Measurements from ENCODE around the gene TNIK.
"Not testable (repeated sequence)": the region's sequence is repeated elsewhere in the genome, so short reads cannot be mapped to it uniquely, and the experiment has no call there.

TNIK gene

DNA sequence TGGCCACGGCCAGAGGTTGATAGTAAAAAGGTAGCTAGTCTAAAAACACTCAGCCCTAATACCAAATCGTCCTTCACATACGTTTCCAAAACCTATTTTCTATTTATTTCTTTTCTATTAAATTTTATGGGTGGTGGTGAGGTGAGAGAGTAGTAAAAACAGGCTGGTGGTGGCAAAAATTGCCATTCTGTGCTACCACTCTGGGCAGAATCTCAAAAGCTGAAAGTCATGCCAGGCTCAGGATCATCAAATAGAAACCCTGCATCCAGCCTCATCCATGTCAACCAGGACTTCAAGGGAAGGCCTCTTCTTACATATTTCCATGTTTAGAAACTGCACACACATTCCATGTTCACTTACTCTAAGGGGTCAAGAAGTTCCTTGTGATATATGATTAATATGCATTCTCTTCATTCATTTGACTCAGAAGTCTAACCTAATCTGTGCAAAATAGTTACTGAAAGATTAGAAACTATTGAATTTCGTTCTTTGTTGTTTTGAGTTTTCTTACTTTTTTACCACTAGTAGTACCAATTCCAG, 153.1 kb downstream of the TNIK start:
- no peak for DNase-seq (ENCODE audit: low spot score)
- in situ Hi-C loops (cut with MboI; ENCODE audit: low sequenced_read_pairs, unreplicated experiment), result no loop called here
- TF ChIP-seq CTCF (IDR thresholded peaks at IDR 0.05; ENCODE audit: borderline replicate concordance, control extremely low read depth, extremely low read depth, insufficient read depth, missing control alignments), result no peak

DNA sequence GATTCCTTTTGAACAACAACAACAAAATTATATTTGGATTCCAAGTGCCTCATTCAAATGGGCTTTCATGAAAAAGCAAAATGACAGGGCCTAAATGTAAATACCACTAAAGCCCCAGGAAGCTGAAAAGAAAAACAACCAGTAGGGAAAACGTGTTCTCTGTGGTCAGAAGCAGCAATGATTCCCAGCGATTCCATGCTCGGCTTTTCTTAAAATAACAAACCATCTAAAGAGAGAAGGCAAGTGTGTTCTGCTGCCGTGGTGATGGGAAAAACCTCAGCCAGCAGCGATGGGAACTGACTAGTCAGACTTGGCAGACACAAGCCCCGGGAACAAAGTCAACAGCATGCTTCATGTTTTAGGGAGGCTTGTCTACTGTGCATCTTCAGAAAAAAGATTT, 153.6 kb downstream of the TNIK start:
- no peak for DNase-seq (ENCODE audit: low spot score)
- TF ChIP-seq CTCF (IDR thresholded peaks at IDR 0.05; ENCODE audit: borderline replicate concordance, control extremely low read depth, extremely low read depth, insufficient read depth, missing control alignments), result no peak
- in situ Hi-C loops (cut with MboI; ENCODE audit: low sequenced_read_pairs, unreplicated experiment), result no loop called here

DNA sequence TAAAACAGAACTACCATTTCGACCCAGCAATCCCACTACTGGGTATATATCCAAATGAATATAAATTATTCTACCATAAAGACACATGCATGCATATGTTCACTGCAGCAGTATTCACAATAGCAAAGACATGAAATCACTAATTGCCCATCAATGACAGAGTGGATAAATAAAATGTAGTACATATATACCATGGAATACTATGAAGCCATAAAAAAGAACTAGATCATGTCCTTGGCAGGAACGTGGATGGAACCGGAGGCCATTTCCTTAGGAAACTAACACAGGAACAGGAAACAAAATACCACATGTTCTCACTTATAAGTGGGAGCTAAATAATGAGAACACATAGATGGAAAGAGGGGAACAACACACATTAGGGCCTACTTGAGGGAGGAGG, 154.4 kb downstream of the TNIK start:
- DNase-seq (ENCODE audit: low spot score); in situ Hi-C loops (cut with MboI; ENCODE audit: low sequenced_read_pairs, unreplicated experiment): not testable (repeated sequence)

GRCh38 chr3:171304498-171304897, 155.7 kb downstream of the TNIK start:
- DNase-seq (ENCODE audit: low spot score); in situ Hi-C loops (cut with MboI; ENCODE audit: low sequenced_read_pairs, unreplicated experiment): not testable (repeated sequence)

DNA sequence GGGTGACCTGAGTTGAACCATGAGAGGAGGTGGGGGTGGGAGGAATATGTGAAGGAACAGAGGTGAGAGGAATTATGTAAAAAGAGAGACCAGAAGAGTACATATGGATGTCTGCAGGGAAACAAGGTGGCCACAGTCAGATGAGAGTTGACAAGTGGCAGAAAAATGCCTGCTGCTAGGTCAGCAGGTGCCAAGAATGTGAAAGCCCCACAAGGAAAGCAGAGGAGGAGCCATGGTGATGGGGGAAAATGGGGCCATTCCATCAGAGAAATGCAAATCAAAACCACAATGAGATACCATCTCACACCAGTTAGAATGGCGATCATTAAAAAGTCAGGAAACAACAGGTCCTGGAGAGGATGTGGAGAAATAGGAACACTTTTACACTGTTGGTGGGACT, 156.2 kb downstream of the TNIK start:
- DNase-seq (ENCODE audit: low spot score); in situ Hi-C loops (cut with MboI; ENCODE audit: low sequenced_read_pairs, unreplicated experiment): not testable (repeated sequence)

GRCh38 chr3:171301998-171302397, 158.2 kb downstream of the TNIK start:
- no peak for TF ChIP-seq CTCF (IDR thresholded peaks at IDR 0.05; ENCODE audit: borderline replicate concordance, control extremely low read depth, extremely low read depth, insufficient read depth, missing control alignments)
- in situ Hi-C loops (cut with MboI; ENCODE audit: low sequenced_read_pairs, unreplicated experiment), result no loop called here
- DNase-seq (ENCODE audit: low spot score), result no peak

- no peak for TF ChIP-seq CTCF (IDR thresholded peaks at IDR 0.05; ENCODE audit: borderline replicate concordance, control extremely low read depth, extremely low read depth, insufficient read depth, missing control alignments)
- in situ Hi-C loops (cut with MboI; ENCODE audit: low sequenced_read_pairs, unreplicated experiment), result no loop called here
- DNase-seq (ENCODE audit: low spot score), result no peak
These were observed 159.2 kb downstream of the TNIK start for GRCh38 chr3:171301002-171301401.

DNA sequence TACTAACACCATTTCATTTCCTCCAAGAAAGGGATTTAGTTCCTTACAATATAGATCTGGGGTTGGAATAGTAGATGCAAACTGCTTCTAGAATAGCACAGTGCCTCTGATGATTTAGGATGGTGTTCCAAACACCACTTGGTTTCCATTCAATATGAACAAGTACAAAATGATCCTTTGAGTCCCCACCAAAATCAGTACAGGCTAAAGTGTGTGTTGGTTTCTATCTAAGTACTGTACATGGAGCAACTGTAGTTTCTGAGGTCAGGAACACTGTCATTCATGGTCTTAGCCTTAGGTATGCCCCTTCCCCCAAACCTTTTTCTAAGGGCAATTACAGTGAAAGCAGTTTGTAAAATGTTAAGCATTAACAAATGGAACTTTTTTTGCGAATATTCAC, 162.3 kb downstream of the TNIK start:
- in situ Hi-C loops (cut with MboI; ENCODE audit: low sequenced_read_pairs, unreplicated experiment), result no loop called here
- DNase-seq (ENCODE audit: low spot score), result no peak
- no peak for TF ChIP-seq CTCF (IDR thresholded peaks at IDR 0.05; ENCODE audit: borderline replicate concordance, control extremely low read depth, extremely low read depth, insufficient read depth, missing control alignments)

All from GM13976 (cell line).